Panc1 (cell line): ENCODE results near the gene ADAMTS2. TPM values are rescaled to one million over a fixed set of nuclear protein-coding genes. Genes with fewer than 3 reads are reported as not detected.

Experiments used
- ATAC-seq: fragments of 200-7000 bp; cut with Tn5 transposase; 2 replicates; pipeline ENCODE4 v1.9.1; 2020; ENCODE audit warnings: mild to moderate bottlenecking, moderate library complexity
- BruUV-seq: library from RNA; stranded (reverse); fragments of 400-500 nt; replicated peaks from 2 replicates; lab custom pipeline; 2021; lab: Mats Ljungman, UMichigan
- CTCF ChIA-PET: fragments of 300-600 bp; sonication (Branson Sonifier 250); formaldehyde crosslinking; loops from one replicate; lab custom pipeline; 2022; ENCODE audit warnings: antibody characterized with exemption; lab: Charles Lee
- POLR2A ChIA-PET: fragments of 300-600 bp; sonication (Branson Sonifier 250); formaldehyde crosslinking; loops from one replicate; lab custom pipeline; 2022; ENCODE audit warnings: antibody characterized with exemption; lab: Charles Lee
- DNase-seq: peaks from one replicate; pipeline ENCODE4 v3.0.0-alpha.2; 2010; ENCODE audit warnings: low read depth, low spot score
- H3K27ac ChIP-seq: 2 replicates; pipeline ENCODE4 v1.5.1; 2011; ENCODE audit warnings: mild to moderate bottlenecking, low read length, inconsistent platforms
- H3K27me3 ChIP-seq: fragments of 200-500 bp; sonication (Bioruptor generic); 2 replicates; pipeline ENCODE4 v1.6.0; 2014; ENCODE audit warnings: low read length, inconsistent platforms; ENCODE audit not compliant: control insufficient read depth, insufficient read depth
- H3K36me3 ChIP-seq: fragments of 200-500 bp; sonication (Bioruptor generic); 2 replicates; pipeline ENCODE4 v1.5.1; 2014; ENCODE audit warnings: inconsistent platforms, mild to moderate bottlenecking, low read length, moderate library complexity; ENCODE audit not compliant: control insufficient read depth, insufficient read depth
- H3K4me1 ChIP-seq: 2 replicates; pipeline ENCODE4 v1.5.1; 2011; ENCODE audit warnings: inconsistent platforms, mild to moderate bottlenecking, low read length, moderate library complexity; ENCODE audit not compliant: control insufficient read depth, insufficient read depth
- H3K4me3 ChIP-seq, 2 experiments: 2 replicates each; pipeline ENCODE4 v1.5.1; 2011 to 2012; ENCODE audit warnings: low read depth in 2 of 2, low read length in 2 of 2, mild to moderate bottlenecking in 2 of 2, inconsistent platforms in 1 of 2, moderate library complexity in 1 of 2
- H3K9me3 ChIP-seq: fragments of 200-500 bp; sonication (Bioruptor generic); 2 replicates; pipeline ENCODE4 v1.5.1; 2014; ENCODE audit warnings: low read depth, mild to moderate bottlenecking, inconsistent platforms, low read length, moderate library complexity; ENCODE audit not compliant: control insufficient read depth, insufficient read depth
- CTCF ChIP-seq: fragments of 450-650 bp; IDR thresholded peaks from 2 replicates; pipeline ENCODE4 v1.5.1; 2017; ENCODE audit warnings: mild to moderate bottlenecking
- POLR2AphosphoS5 ChIP-seq: IDR thresholded peaks from 2 replicates; pipeline ENCODE4 v1.6.1; 2012; ENCODE audit warnings: mild to moderate bottlenecking, low read depth, low read length, moderate library complexity
- REST ChIP-seq, 2 experiments: IDR thresholded peaks; 2 replicates each; pipeline ENCODE4 v1.6.1; 2011 to 2012; ENCODE audit warnings: low read depth in 2 of 2, control low read depth in 1 of 2, low read length in 1 of 2, mild to moderate bottlenecking in 1 of 2, moderate library complexity in 1 of 2; ENCODE audit not compliant: insufficient read depth in 1 of 2
- SIN3A ChIP-seq: IDR thresholded peaks from 2 replicates; pipeline ENCODE4 v1.6.1; 2012; ENCODE audit warnings: low read depth, mild to moderate bottlenecking, low read length, moderate library complexity, borderline replicate concordance; ENCODE audit not compliant: insufficient read depth
- TCF7L2 ChIP-seq: IDR thresholded peaks from 2 replicates; pipeline ENCODE4 v1.6.1; 2011; ENCODE audit warnings: mild to moderate bottlenecking, low read depth, low read length, inconsistent platforms
- in situ Hi-C: cut with HindIII; loops from 2 replicates; pipeline ENCODE4 v1.10.0; 2016; ENCODE audit warnings: low sequenced_read_pairs, low pct_unique_long_range_greater_than_20kb
- intact Hi-C: fragments of 100-400 bp; cut with micrococcal nuclease; formaldehyde crosslinking; loops from one replicate; pipeline ENCODE4 v1.10.0; 2022; ENCODE audit not compliant: unreplicated experiment
- total RNA-seq: library from RNA; stranded (reverse); gene quantifications from one replicate; pipeline ENCODE4 v1.2.1, GENCODE V29; 2021; ENCODE audit not compliant: unreplicated experiment

ADAMTS2 gene
- total RNA-seq, 1 experiment from 2014 or later = 0.13 TPM

- ChIA-PET CTCF (no interaction called here), POLR2A (no interaction called here)
- no peak for TF ChIP-seq CTCF
- no TSS peak for BruUV-seq
- Histone ChIP-seq H3K9me3 (no peaks in the 10 kb centered on the region), H3K4me1 (no peaks in the 10 kb centered on the region), H3K36me3 (no peaks in the 10 kb centered on the region), H3K4me3 (no peak overlapping the region), H3K27me3 (peaks cover 8% of the 10 kb centered on the region), H3K27ac (no peak overlapping the region)
- intact Hi-C loops = no loop called here
- no peak for DNase-seq
- in situ Hi-C loops = no loop called here
- no peak for ATAC-seq
These were observed 163.3 kb downstream of the ADAMTS2 start for GRCh38 chr5:179181988-179182387.

GRCh38 chr5:179180921-179181645 lies 164.2 kb downstream of the ADAMTS2 start:
- ChIA-PET POLR2A (no interaction called here), CTCF (no interaction called here)
- no peak for ATAC-seq
- BruUV-seq = no TSS peak
- Histone ChIP-seq H3K27ac (no peak overlapping the region), H3K4me3 (no peak overlapping the region), H3K9me3 (no peaks in the 10 kb centered on the region), H3K4me1 (no peaks in the 10 kb centered on the region), H3K27me3 (peaks cover 9% of the 10 kb centered on the region), H3K36me3 (no peaks in the 10 kb centered on the region)
- in situ Hi-C loops = no loop called here
- intact Hi-C loops = no loop called here
- no peak for TF ChIP-seq SIN3A
- no peak for TF ChIP-seq POLR2AphosphoS5
- no peak for TF ChIP-seq TCF7L2
- DNase-seq = no peak

GRCh38 chr5:179180061-179180610 lies 165.1 kb downstream of the ADAMTS2 start:
- in situ Hi-C loops (no loop called here), intact Hi-C loops (no loop called here)
- Histone ChIP-seq H3K36me3 (no peaks in the 10 kb centered on the region), H3K4me3 (no peak overlapping the region), H3K4me1 (no peaks in the 10 kb centered on the region), H3K27me3 (peaks cover 9% of the 10 kb centered on the region), H3K9me3 (no peaks in the 10 kb centered on the region), H3K27ac (no peak overlapping the region)
- ATAC-seq (no peak), DNase-seq (no peak)
- BruUV-seq = no TSS peak
- TF ChIP-seq SIN3A (no peak), POLR2AphosphoS5 (no peak), REST (IDR thresholded peaks at IDR 0.05; ENCODE audit: insufficient read depth in 1 of 2, low read depth in 2 of 2, low read length in 1 of 2) (no peak), CTCF (no peak), TCF7L2 (no peak)
- ChIA-PET POLR2A (no interaction called here), CTCF (no interaction called here)
